Mesenchymal stem cell (in vitro differentiated cells and primary cell): Measurements from ENCODE around the gene INAFM2.
A peak's percentile ranks its signal among the peaks of the same experiment; 100 is the strongest.

Experiments
- DNase-seq: peaks from one replicate; pipeline ENCODE4 v3.0.0-alpha.2; 2013
- H2AFZ ChIP-seq: one replicate; pipeline ENCODE4 v1.6.1; 2013; ENCODE audit warnings: low read depth, mild to moderate bottlenecking, control low read depth, inconsistent platforms, low read length, moderate library complexity
- H2AK5ac ChIP-seq: 2 replicates; pipeline ENCODE4 v1.6.1; 2013; ENCODE audit warnings: low read length, moderate library complexity, mild to moderate bottlenecking, inconsistent platforms; ENCODE audit not compliant: severe bottlenecking
- H2BK120ac ChIP-seq: one replicate; pipeline ENCODE4 v1.6.1; 2013; ENCODE audit warnings: low read depth, mild to moderate bottlenecking, inconsistent platforms, low read length, moderate library complexity
- H2BK12ac ChIP-seq, 2 experiments: one replicate each; pipeline ENCODE4 v1.6.1; 2013; ENCODE audit warnings: inconsistent platforms in 2 of 2, low read length in 2 of 2, mild to moderate bottlenecking in 2 of 2, moderate library complexity in 2 of 2, control low read depth in 1 of 2
- H2BK15ac ChIP-seq: one replicate; pipeline ENCODE4 v1.6.1; 2013; ENCODE audit warnings: mild to moderate bottlenecking, low read depth, inconsistent platforms; ENCODE audit not compliant: poor library complexity, severe bottlenecking
- H2BK5ac ChIP-seq: 2 replicates; pipeline ENCODE4 v1.6.1; 2013; ENCODE audit warnings: low read depth, mild to moderate bottlenecking, low read length, control low read depth, inconsistent platforms; ENCODE audit not compliant: poor library complexity, severe bottlenecking
- H3K14ac ChIP-seq, 2 experiments: one replicate each; pipeline ENCODE4 v1.6.1; 2013; ENCODE audit warnings: inconsistent platforms in 2 of 2, low read length in 2 of 2, control low read depth in 1 of 2, mild to moderate bottlenecking in 1 of 2, moderate library complexity in 1 of 2
- H3K18ac ChIP-seq, 2 experiments: one replicate each; pipeline ENCODE4 v1.6.1; 2013; ENCODE audit warnings: inconsistent platforms in 2 of 2, low read length in 2 of 2, control low read depth in 1 of 2, low read depth in 1 of 2, mild to moderate bottlenecking in 1 of 2
- H3K23ac ChIP-seq, 2 experiments: one replicate each; pipeline ENCODE4 v1.6.1; 2013; ENCODE audit warnings: inconsistent platforms in 2 of 2, low read length in 2 of 2, mild to moderate bottlenecking in 2 of 2, moderate library complexity in 2 of 2, control low read depth in 1 of 2
- H3K27ac ChIP-seq: 2 replicates; pipeline ENCODE4 v1.5.1; 2013; ENCODE audit warnings: mild to moderate bottlenecking, moderate library complexity, low read length, control low read depth, inconsistent platforms; ENCODE audit not compliant: poor library complexity, severe bottlenecking
- H3K27me3 ChIP-seq, 2 experiments: 2 replicates each; pipeline versions ENCODE4 v1.6.1 to v1.7.0; 2013; ENCODE audit warnings: low read length in 2 of 2, mild to moderate bottlenecking in 2 of 2, moderate library complexity in 2 of 2, control low read depth in 1 of 2, inconsistent platforms in 1 of 2; ENCODE audit not compliant: control insufficient read depth in 1 of 2, insufficient read depth in 1 of 2
- H3K36me3 ChIP-seq, 2 experiments: 2 replicates each; pipeline versions ENCODE4 v1.6.1 to v1.7.0; 2013; ENCODE audit warnings: low read length in 2 of 2, control low read depth in 1 of 2, inconsistent platforms in 1 of 2, low read depth in 1 of 2, mild to moderate bottlenecking in 1 of 2; ENCODE audit not compliant: insufficient read depth in 2 of 2, control insufficient read depth in 1 of 2
- H3K4ac ChIP-seq, 2 experiments: one replicate each; pipeline ENCODE4 v1.6.1; 2013; ENCODE audit warnings: inconsistent platforms in 2 of 2, low read length in 2 of 2, mild to moderate bottlenecking in 2 of 2, moderate library complexity in 2 of 2, control low read depth in 1 of 2, low read depth in 1 of 2
- H3K4me1 ChIP-seq: 2 replicates; pipeline ENCODE4 v1.6.1; 2013; ENCODE audit warnings: low read depth, low read length, control low read depth; ENCODE audit not compliant: control insufficient read depth, insufficient read depth
- H3K4me2 ChIP-seq: 2 replicates; pipeline ENCODE4 v1.6.1; 2013; ENCODE audit warnings: low read length, mild to moderate bottlenecking, inconsistent platforms; ENCODE audit not compliant: poor library complexity, severe bottlenecking
- H3K4me3 ChIP-seq, 2 experiments: 2 replicates each; pipeline versions ENCODE4 v1.5.1 to v1.7.0; 2013; ENCODE audit warnings: low read length in 2 of 2, mild to moderate bottlenecking in 2 of 2, control low read depth in 1 of 2, low read depth in 1 of 2; ENCODE audit not compliant: insufficient read depth in 1 of 2
- H3K79me1 ChIP-seq: replicated peaks from 2 replicates; pipeline ENCODE4 v1.6.1; 2013; ENCODE audit warnings: mild to moderate bottlenecking, control low read depth, low read length, inconsistent platforms; ENCODE audit not compliant: poor library complexity, severe bottlenecking
- H3K9ac ChIP-seq: 2 replicates; pipeline ENCODE4 v1.7.0; 2013; ENCODE audit warnings: mild to moderate bottlenecking, low read length, moderate library complexity
- H3K9me3 ChIP-seq: 2 replicates; pipeline ENCODE4 v1.7.0; 2013; ENCODE audit warnings: mild to moderate bottlenecking, low read length; ENCODE audit not compliant: control insufficient read depth
- H4K8ac ChIP-seq: one replicate; pipeline ENCODE4 v1.6.1; 2013; ENCODE audit warnings: inconsistent platforms, mild to moderate bottlenecking, low read length, moderate library complexity
- H4K91ac ChIP-seq: one replicate; pipeline ENCODE4 v1.6.1; 2013; ENCODE audit warnings: mild to moderate bottlenecking, low read length, inconsistent platforms
- WGBS: methylation state at CpG from one replicate; pipeline ENCODE4 v1.1.7; 2013; ENCODE audit warnings: mixed read lengths; 5-methylcytosine and 5-hydroxymethylcytosine counted together

INAFM2 gene

GRCh38 chr15:40310001-40310959 is 13.2 kb upstream of the INAFM2 start:
- Histone ChIP-seq H3K4me1 (peaks cover 20% of the 10 kb centered on the region), H3K14ac (no peak overlapping the region), H4K8ac (no peak overlapping the region), H3K4me3 (no peak overlapping the region), H2BK5ac (no peak overlapping the region), H3K18ac (no peak overlapping the region), H3K36me3 (no peaks in the 10 kb centered on the region), H2BK12ac (no peak overlapping the region), H3K9ac (no peak overlapping the region), H2BK15ac (no peak overlapping the region), H3K4me2 (no peak overlapping the region), H3K4ac (no peak overlapping the region), H3K23ac (no peak overlapping the region), H2AFZ (no peak overlapping the region), H2AK5ac (no peak overlapping the region), H3K9me3 (no peaks in the 10 kb centered on the region), H3K27ac (no peak overlapping the region), H3K79me1 (no peaks in the 10 kb centered on the region), H2BK120ac (no peak overlapping the region), H3K27me3 (peaks cover 44 to 71% of the 10 kb centered on the region in 2 experiments), H4K91ac (no peak overlapping the region)
- 20% methylated on average over 4 of the region's 4 CpGs for WGBS
- peak; percentile 50 for DNase-seq

- no peak overlapping the region for H3K4ac ChIP-seq
- no peak overlapping the region for H3K27ac ChIP-seq
- H3K4me1 ChIP-seq = peaks cover 20% of the 10 kb centered on the region
- H3K18ac ChIP-seq = no peak overlapping the region
- no peak overlapping the region for H3K4me3 ChIP-seq
- no peak overlapping the region for H2AFZ ChIP-seq
- H3K23ac ChIP-seq = no peak overlapping the region
- no peaks in the 10 kb centered on the region for H3K79me1 ChIP-seq
- H3K9ac ChIP-seq = no peak overlapping the region
- H3K4me2 ChIP-seq = no peak overlapping the region
- H3K36me3 ChIP-seq = no peaks in the 10 kb centered on the region
- no peak overlapping the region for H4K8ac ChIP-seq
- DNase-seq = no peak
- no peak overlapping the region for H2BK5ac ChIP-seq
- peaks cover 47 to 64% of the 10 kb centered on the region in 2 experiments for H3K27me3 ChIP-seq
- 48% methylated on average over 3 of the region's 3 CpGs for WGBS
- H2BK12ac ChIP-seq = peak overlapping the region in 1 of 2 experiments; percentile 73
- H3K14ac ChIP-seq = peak overlapping the region in 1 of 2 experiments; percentile 53
- no peak overlapping the region for H2BK120ac ChIP-seq
- H3K9me3 ChIP-seq = no peaks in the 10 kb centered on the region
- H2AK5ac ChIP-seq = no peak overlapping the region
- peak overlapping the region; percentile 25 for H4K91ac ChIP-seq
- H2BK15ac ChIP-seq = no peak overlapping the region
Observed at GRCh38 chr15:40310993-40311392, 12.5 kb upstream of the INAFM2 start.

GRCh38 chr15:40312370-40313158 is 10.9 kb upstream of the INAFM2 start:
- Histone ChIP-seq H3K79me1 (no peaks in the 10 kb centered on the region), H2BK12ac (no peak overlapping the region), H2AK5ac (no peak overlapping the region), H2BK15ac (no peak overlapping the region), H3K14ac (no peak overlapping the region), H3K4me1 (peaks cover 16% of the 10 kb centered on the region), H3K4me3 (no peak overlapping the region), H3K18ac (no peak overlapping the region), H4K8ac (no peak overlapping the region), H3K27me3 (peaks cover 49 to 57% of the 10 kb centered on the region in 2 experiments), H2BK5ac (no peak overlapping the region), H3K4ac (no peak overlapping the region), H3K9ac (no peak overlapping the region), H3K9me3 (no peaks in the 10 kb centered on the region), H3K23ac (no peak overlapping the region), H2AFZ (no peak overlapping the region), H4K91ac (no peak overlapping the region), H3K4me2 (no peak overlapping the region), H3K36me3 (no peaks in the 10 kb centered on the region), H3K27ac (no peak overlapping the region), H2BK120ac (no peak overlapping the region)
- 83% methylated on average over 10 of the region's 10 CpGs for WGBS
- DNase-seq = no peak
